Measurements from ENCODE around the gene ULK4.

DNA sequence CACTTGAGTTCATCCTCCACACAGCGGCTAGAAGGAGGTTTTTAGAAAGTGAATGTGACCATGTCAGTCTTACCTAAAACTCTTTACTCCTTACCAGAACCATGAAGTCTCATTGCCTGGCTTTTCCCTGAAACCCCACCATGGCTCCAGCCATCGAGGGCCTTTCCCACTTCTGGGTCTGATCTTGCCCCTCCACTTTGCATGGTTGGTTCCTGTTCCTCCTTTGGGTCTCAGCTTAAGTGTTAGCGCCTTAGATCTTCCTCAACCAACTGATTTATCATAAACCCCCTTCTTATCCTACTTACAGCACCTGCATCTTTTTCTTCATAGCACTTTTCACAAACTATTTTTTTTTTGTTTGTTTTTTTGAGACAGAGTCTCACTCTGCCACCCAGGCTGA lies 45.9 kb upstream of the ULK4 start:
- TF ChIP-seq, protein P1, sequence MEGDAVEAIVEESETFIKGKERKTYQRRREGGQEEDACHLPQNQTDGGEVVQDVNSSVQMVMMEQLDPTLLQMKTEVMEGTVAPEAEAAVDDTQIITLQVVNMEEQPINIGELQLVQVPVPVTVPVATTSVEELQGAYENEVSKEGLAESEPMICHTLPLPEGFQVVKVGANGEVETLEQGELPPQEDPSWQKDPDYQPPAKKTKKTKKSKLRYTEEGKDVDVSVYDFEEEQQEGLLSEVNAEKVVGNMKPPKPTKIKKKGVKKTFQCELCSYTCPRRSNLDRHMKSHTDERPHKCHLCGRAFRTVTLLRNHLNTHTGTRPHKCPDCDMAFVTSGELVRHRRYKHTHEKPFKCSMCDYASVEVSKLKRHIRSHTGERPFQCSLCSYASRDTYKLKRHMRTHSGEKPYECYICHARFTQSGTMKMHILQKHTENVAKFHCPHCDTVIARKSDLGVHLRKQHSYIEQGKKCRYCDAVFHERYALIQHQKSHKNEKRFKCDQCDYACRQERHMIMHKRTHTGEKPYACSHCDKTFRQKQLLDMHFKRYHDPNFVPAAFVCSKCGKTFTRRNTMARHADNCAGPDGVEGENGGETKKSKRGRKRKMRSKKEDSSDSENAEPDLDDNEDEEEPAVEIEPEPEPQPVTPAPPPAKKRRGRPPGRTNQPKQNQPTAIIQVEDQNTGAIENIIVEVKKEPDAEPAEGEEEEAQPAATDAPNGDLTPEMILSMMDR (IDR thresholded peaks at IDR 0.05): no peak
- no peak for TF ChIP-seq POLR2A (IDR thresholded peaks at IDR 0.05)

Data from ovary (tissue), 3 donors.